HCT116 (cell line): ENCODE measurements around the gene GIMAP4. TPM values are rescaled to one million over a fixed set of nuclear protein-coding genes. Genes with fewer than 3 reads are reported as not detected.

Experiments used
- ATAC-seq: fragments of 200-7000 bp; cut with Tn5 transposase; 2 replicates; pipeline ENCODE4 v1.9.1; 2020; ENCODE audit warnings: mild to moderate bottlenecking, moderate library complexity
- BruUV-seq: library from RNA; stranded (reverse); fragments of 400-500 nt; replicated peaks from 2 replicates; lab custom pipeline; 2021; lab: Mats Ljungman, UMichigan
- CTCF ChIA-PET: fragments of 300-600 bp; sonication (Branson Sonifier 250); formaldehyde crosslinking; loops from one replicate; lab custom pipeline; 2021; ENCODE audit warnings: antibody characterized with exemption; lab: Charles Lee
- POLR2A ChIA-PET: fragments of 300-600, 350-600 bp; sonication (Branson Sonifier 250); formaldehyde crosslinking; loops from one replicate; lab custom pipeline; 2021; ENCODE audit warnings: antibody characterized with exemption; lab: Charles Lee
- RAD21 ChIA-PET, 2 experiments: fragments of 300-600 bp; sonication (Branson Sonifier 250); formaldehyde crosslinking; loops; one replicate each; lab custom pipeline; 2023; ENCODE audit warnings: low total read pairs in 2 of 2; ENCODE audit not compliant: uncharacterized antibody in 2 of 2, unreplicated experiment in 2 of 2, low non-redundant PET in 1 of 2; lab: Charles Lee
- DNase-seq: peaks from one replicate; pipeline ENCODE4 v3.0.0-alpha.2; 2010; ENCODE audit warnings: low read depth, low spot score
- H2AFZ ChIP-seq: fragments of 200-600 bp; shearing (Covaris generic), sonication (generic); 2 replicates; pipeline ENCODE4 v1.6.1; 2017; ENCODE audit warnings: low read depth, mixed run types, mixed read lengths, antibody characterized with exemption, low read length; ENCODE audit not compliant: poor library complexity, severe bottlenecking
- H3K27ac ChIP-seq: 2 replicates; pipeline ENCODE4 v1.5.1; 2012; ENCODE audit warnings: low read depth, low read length
- H3K27me3 ChIP-seq: fragments of 200-600 bp; sonication (generic); 2 replicates; pipeline ENCODE4 v1.6.1; 2016; ENCODE audit warnings: mixed run types, low read length, mixed read lengths; ENCODE audit not compliant: insufficient read depth
- H3K36me3 ChIP-seq, 2 experiments: fragments of 200-500 bp in 1 of 2; fragments of 200-600 bp in 1 of 2; sonication (Bioruptor generic) in 1 of 2; sonication (generic) in 1 of 2; 2 replicates each; pipeline versions ENCODE4 v1.5.1 to v1.6.1; 2014 to 2016; ENCODE audit warnings: low read length in 2 of 2, inconsistent platforms in 1 of 2, mixed read lengths in 1 of 2, mixed run types in 1 of 2; ENCODE audit not compliant: insufficient read depth in 2 of 2, control insufficient read depth in 1 of 2
- H3K4me1 ChIP-seq, 2 experiments: fragments of 200-600 bp in 1 of 2; sonication (generic) in 1 of 2; 2 replicates each; pipeline versions ENCODE4 v1.5.1 to v1.6.1; 2012 to 2017; ENCODE audit warnings: low read length in 2 of 2, inconsistent platforms in 1 of 2, mild to moderate bottlenecking in 1 of 2, mixed read lengths in 1 of 2, mixed run types in 1 of 2, moderate library complexity in 1 of 2; ENCODE audit not compliant: insufficient read depth in 2 of 2, control insufficient read depth in 1 of 2
- H3K4me2 ChIP-seq: fragments of 200-600 bp; sonication (generic); 2 replicates; pipeline ENCODE4 v1.6.1; 2017; ENCODE audit warnings: mixed run types, low read length, mixed read lengths
- H3K4me3 ChIP-seq, 2 experiments: fragments of 200-600 bp in 1 of 2; sonication (generic) in 1 of 2; replicated peaks in 1 of 2; 2 replicates each; pipeline ENCODE4 v1.5.1; 2011 to 2016; ENCODE audit warnings: low read length in 2 of 2, control low read depth in 1 of 2, low read depth in 1 of 2, mild to moderate bottlenecking in 1 of 2, mixed read lengths in 1 of 2, mixed run types in 1 of 2
- H3K79me2 ChIP-seq: fragments of 200-600 bp; sonication (generic); 2 replicates; pipeline ENCODE4 v1.6.1; 2017; ENCODE audit warnings: mild to moderate bottlenecking, mixed run types, low read length, moderate library complexity, mixed read lengths; ENCODE audit not compliant: insufficient read depth
- H3K9ac ChIP-seq: fragments of 200-600 bp; sonication (generic); 2 replicates; pipeline ENCODE4 v1.6.1; 2016; ENCODE audit warnings: low read length, mixed read lengths
- H3K9me2 ChIP-seq: fragments of 200-600 bp; sonication (generic), shearing (Covaris generic); 2 replicates; pipeline ENCODE4 v1.6.1; 2017; ENCODE audit warnings: mixed run types, mild to moderate bottlenecking, moderate library complexity; ENCODE audit not compliant: insufficient read depth
- H3K9me3 ChIP-seq, 2 experiments: fragments of 200-500 bp in 1 of 2; fragments of 200-600 bp in 1 of 2; sonication (Bioruptor generic) in 1 of 2; sonication (generic) in 1 of 2; 2 replicates each; pipeline ENCODE4 v1.6.1; 2014 to 2017; ENCODE audit warnings: low read length in 2 of 2, mixed read lengths in 2 of 2, inconsistent platforms in 1 of 2, low read depth in 1 of 2, mild to moderate bottlenecking in 1 of 2, mixed run types in 1 of 2, moderate library complexity in 1 of 2; ENCODE audit not compliant: control insufficient read depth in 1 of 2, insufficient read depth in 1 of 2
- H4K20me1 ChIP-seq: fragments of 200-600 bp; sonication (generic), shearing (Covaris generic); 2 replicates; pipeline ENCODE4 v1.6.1; 2017; ENCODE audit warnings: mixed run types, mild to moderate bottlenecking, moderate library complexity; ENCODE audit not compliant: insufficient read depth
- ELF1 ChIP-seq: IDR thresholded peaks from 2 replicates; pipeline ENCODE4 v1.6.1; 2012; ENCODE audit warnings: low read depth, borderline replicate concordance
- EZH2 ChIP-seq: fragments of 200-600 bp; sonication (generic); IDR thresholded peaks from 2 replicates; pipeline ENCODE4 v1.6.1; 2017; ENCODE audit warnings: antibody characterized with exemption, mixed run types
- EZH2phosphoT487 ChIP-seq: fragments of 200-600 bp; IDR thresholded peaks from 2 replicates; pipeline ENCODE4 v1.6.1; 2018; ENCODE audit warnings: antibody characterized with exemption, borderline replicate concordance
- JUND ChIP-seq: IDR thresholded peaks from 2 replicates; pipeline ENCODE4 v1.6.1; 2012
- RAD21 ChIP-seq: IDR thresholded peaks from 2 replicates; pipeline ENCODE4 v1.6.1; 2012; ENCODE audit warnings: low read depth, mild to moderate bottlenecking
- SIN3A ChIP-seq: IDR thresholded peaks from 2 replicates; pipeline ENCODE4 v1.6.1; 2012; ENCODE audit warnings: low read depth
- SP1 ChIP-seq: IDR thresholded peaks from 2 replicates; pipeline ENCODE4 v1.6.1; 2012; ENCODE audit warnings: low read depth
- SRF ChIP-seq: IDR thresholded peaks from 2 replicates; pipeline ENCODE4 v1.6.1; 2012; ENCODE audit warnings: low read depth
- TCF7L2 ChIP-seq: IDR thresholded peaks from 2 replicates; pipeline ENCODE4 v1.7.0; 2011; ENCODE audit warnings: borderline replicate concordance, inconsistent platforms; ENCODE audit not compliant: insufficient read depth, insufficient read length; ENCODE audit errors: extremely low read depth
- ZFX ChIP-seq: fragments of 450-650 bp; IDR thresholded peaks from 2 replicates; pipeline ENCODE4 v1.6.1; 2017
- intact Hi-C: fragments of 100-400 bp; cut with micrococcal nuclease; formaldehyde crosslinking; loops from 2 replicates; pipeline ENCODE4 v1.10.0; 2022
- total RNA-seq: library from RNA; stranded (reverse); gene quantifications from one replicate; pipeline ENCODE4 v1.2.1, GENCODE V29; 2021; ENCODE audit not compliant: unreplicated experiment
- TF ChIP-seq, protein P1 (sequence below): IDR thresholded peaks from 2 replicates; pipeline ENCODE4 v1.6.1; 2011; ENCODE audit warnings: mild to moderate bottlenecking, low read length, moderate library complexity; ENCODE audit not compliant: insufficient replicate concordance; ENCODE audit errors: extremely low read depth
- TF ChIP-seq, protein P2 (sequence below): IDR thresholded peaks from 2 replicates; pipeline ENCODE4 v1.6.1; 2012; ENCODE audit warnings: low read depth
- TF ChIP-seq, protein P3 (sequence below): IDR thresholded peaks from 2 replicates; pipeline ENCODE4 v1.6.1; 2012

GIMAP4 gene
- total RNA-seq, 1 experiment from 2014 or later = 0.49 TPM

DNA sequence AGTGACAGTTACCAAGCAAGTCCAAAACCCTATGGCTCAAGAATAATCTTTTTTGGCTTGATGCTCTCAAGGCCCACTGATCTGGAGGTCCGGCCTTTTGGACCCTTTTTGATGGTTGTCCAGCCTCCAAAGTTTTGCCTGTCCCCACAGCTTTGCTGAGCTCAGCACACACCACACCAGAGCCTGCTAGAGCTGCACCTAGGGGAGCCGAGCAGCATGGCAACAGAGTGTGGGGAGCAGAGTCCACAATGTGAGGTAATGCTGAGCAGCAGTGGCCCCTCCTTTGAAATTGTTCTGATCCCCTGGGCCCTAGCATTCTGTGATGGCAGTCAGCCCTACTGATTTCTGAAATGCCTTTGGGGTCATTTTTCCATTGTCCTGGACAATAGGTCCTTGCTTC, 43.2 kb upstream of the GIMAP4 start:
- H3K9ac ChIP-seq = no peak overlapping the region
- ChIA-PET CTCF (no interaction called here), RAD21 (no interaction called here), POLR2A (no interaction called here)
- no peaks in the 10 kb centered on the region for H4K20me1 ChIP-seq
- H3K79me2 ChIP-seq = no peaks in the 10 kb centered on the region
- no peak for ATAC-seq
- H3K9me3 ChIP-seq = no peaks in the 10 kb centered on the region
- H3K27ac ChIP-seq = no peak overlapping the region
- no peak for DNase-seq
- intact Hi-C loops = no loop called here
- no peaks in the 10 kb centered on the region for H3K9me2 ChIP-seq
- H3K27me3 ChIP-seq = peaks cover 17% of the 10 kb centered on the region
- no peak overlapping the region for H3K4me3 ChIP-seq
- H2AFZ ChIP-seq = no peak overlapping the region
- no peak overlapping the region for H3K4me2 ChIP-seq
- no TSS peak for BruUV-seq
- H3K36me3 ChIP-seq = no peaks in the 10 kb centered on the region
- H3K4me1 ChIP-seq = no peaks in the 10 kb centered on the region
- no peak for TF ChIP-seq ZFX
- TF ChIP-seq, protein P1, sequence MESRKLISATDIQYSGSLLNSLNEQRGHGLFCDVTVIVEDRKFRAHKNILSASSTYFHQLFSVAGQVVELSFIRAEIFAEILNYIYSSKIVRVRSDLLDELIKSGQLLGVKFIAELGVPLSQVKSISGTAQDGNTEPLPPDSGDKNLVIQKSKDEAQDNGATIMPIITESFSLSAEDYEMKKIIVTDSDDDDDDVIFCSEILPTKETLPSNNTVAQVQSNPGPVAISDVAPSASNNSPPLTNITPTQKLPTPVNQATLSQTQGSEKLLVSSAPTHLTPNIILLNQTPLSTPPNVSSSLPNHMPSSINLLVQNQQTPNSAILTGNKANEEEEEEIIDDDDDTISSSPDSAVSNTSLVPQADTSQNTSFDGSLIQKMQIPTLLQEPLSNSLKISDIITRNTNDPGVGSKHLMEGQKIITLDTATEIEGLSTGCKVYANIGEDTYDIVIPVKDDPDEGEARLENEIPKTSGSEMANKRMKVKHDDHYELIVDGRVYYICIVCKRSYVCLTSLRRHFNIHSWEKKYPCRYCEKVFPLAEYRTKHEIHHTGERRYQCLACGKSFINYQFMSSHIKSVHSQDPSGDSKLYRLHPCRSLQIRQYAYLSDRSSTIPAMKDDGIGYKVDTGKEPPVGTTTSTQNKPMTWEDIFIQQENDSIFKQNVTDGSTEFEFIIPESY = no peak

DNA sequence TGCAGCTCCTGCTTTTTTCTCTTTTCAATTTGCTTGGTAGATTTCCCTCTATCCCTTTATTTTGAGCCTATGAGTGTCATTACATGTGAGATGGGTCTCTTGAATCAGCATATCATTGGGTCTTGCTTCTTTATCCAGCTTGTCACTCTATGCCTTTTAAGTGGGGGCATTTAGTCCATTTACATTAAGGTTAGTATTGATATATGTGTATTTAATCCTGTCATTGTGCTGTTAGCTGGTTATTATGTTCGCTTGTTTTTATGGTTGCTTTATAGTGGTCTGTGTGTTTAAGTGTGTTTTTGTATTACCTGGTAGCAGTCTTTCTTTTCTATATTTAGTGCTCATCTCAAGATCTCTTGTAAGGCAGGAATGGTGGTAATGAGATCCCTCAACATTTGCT, 35.5 kb upstream of the GIMAP4 start:
- ChIA-PET POLR2A (no interaction called here), RAD21 (no interaction called here)

More for the DNA sequence above, 35.5 kb upstream of the GIMAP4 start:
- no peak for TF ChIP-seq RAD21
- TF ChIP-seq, protein P2, sequence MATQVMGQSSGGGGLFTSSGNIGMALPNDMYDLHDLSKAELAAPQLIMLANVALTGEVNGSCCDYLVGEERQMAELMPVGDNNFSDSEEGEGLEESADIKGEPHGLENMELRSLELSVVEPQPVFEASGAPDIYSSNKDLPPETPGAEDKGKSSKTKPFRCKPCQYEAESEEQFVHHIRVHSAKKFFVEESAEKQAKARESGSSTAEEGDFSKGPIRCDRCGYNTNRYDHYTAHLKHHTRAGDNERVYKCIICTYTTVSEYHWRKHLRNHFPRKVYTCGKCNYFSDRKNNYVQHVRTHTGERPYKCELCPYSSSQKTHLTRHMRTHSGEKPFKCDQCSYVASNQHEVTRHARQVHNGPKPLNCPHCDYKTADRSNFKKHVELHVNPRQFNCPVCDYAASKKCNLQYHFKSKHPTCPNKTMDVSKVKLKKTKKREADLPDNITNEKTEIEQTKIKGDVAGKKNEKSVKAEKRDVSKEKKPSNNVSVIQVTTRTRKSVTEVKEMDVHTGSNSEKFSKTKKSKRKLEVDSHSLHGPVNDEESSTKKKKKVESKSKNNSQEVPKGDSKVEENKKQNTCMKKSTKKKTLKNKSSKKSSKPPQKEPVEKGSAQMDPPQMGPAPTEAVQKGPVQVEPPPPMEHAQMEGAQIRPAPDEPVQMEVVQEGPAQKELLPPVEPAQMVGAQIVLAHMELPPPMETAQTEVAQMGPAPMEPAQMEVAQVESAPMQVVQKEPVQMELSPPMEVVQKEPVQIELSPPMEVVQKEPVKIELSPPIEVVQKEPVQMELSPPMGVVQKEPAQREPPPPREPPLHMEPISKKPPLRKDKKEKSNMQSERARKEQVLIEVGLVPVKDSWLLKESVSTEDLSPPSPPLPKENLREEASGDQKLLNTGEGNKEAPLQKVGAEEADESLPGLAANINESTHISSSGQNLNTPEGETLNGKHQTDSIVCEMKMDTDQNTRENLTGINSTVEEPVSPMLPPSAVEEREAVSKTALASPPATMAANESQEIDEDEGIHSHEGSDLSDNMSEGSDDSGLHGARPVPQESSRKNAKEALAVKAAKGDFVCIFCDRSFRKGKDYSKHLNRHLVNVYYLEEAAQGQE = no peak
- no peak for TF ChIP-seq EZH2
- no peak for TF ChIP-seq SRF
- TF ChIP-seq SIN3A = no peak
- no peak for TF ChIP-seq ELF1
- TF ChIP-seq ZFX = no peak
- no peak for TF ChIP-seq SP1
- TF ChIP-seq, protein P3, sequence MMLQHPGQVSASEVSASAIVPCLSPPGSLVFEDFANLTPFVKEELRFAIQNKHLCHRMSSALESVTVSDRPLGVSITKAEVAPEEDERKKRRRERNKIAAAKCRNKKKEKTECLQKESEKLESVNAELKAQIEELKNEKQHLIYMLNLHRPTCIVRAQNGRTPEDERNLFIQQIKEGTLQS = no peak
- TF ChIP-seq TCF7L2 = no peak
- no peak for TF ChIP-seq JUND
- TF ChIP-seq EZH2phosphoT487 = no peak
- TF ChIP-seq, all 23 proteins: peak for 0
- H3K4me3 ChIP-seq = no peak overlapping the region
- no peaks in the 10 kb centered on the region for H3K36me3 ChIP-seq
- 0 out of 2 replicates have a peak, but pooled peaks cover 4% of the 10 kb centered on the region for H3K27me3 ChIP-seq
- ATAC-seq (no peak), DNase-seq (no peak)
- H2AFZ ChIP-seq = no peak overlapping the region
- no peaks in the 10 kb centered on the region for H3K9me3 ChIP-seq
- intact Hi-C loops = no loop called here
- no peak overlapping the region for H3K4me2 ChIP-seq
- H3K9ac ChIP-seq = no peak overlapping the region
- no peaks in the 10 kb centered on the region for H3K79me2 ChIP-seq
- BruUV-seq = no TSS peak
- H3K27ac ChIP-seq = no peak overlapping the region
- no peaks in the 10 kb centered on the region for H4K20me1 ChIP-seq
- CTCF ChIA-PET = no interaction called here
- no peaks in the 10 kb centered on the region for H3K9me2 ChIP-seq
- no peaks in the 10 kb centered on the region for H3K4me1 ChIP-seq
